HG02610 (cell line): ENCODE measurements around the gene ZBTB34.
A peak's percentile ranks its signal among the peaks of the same experiment; 100 is the strongest.

ENCODE experiments used
- ATAC-seq: cut with Tn5 transposase; IDR thresholded peaks from one replicate; pipeline ENCODE4 v1.9.1; 2021; ENCODE audit warnings: mild to moderate bottlenecking, moderate library complexity; ENCODE audit not compliant: unreplicated experiment

The ZBTB34 gene

DNA sequence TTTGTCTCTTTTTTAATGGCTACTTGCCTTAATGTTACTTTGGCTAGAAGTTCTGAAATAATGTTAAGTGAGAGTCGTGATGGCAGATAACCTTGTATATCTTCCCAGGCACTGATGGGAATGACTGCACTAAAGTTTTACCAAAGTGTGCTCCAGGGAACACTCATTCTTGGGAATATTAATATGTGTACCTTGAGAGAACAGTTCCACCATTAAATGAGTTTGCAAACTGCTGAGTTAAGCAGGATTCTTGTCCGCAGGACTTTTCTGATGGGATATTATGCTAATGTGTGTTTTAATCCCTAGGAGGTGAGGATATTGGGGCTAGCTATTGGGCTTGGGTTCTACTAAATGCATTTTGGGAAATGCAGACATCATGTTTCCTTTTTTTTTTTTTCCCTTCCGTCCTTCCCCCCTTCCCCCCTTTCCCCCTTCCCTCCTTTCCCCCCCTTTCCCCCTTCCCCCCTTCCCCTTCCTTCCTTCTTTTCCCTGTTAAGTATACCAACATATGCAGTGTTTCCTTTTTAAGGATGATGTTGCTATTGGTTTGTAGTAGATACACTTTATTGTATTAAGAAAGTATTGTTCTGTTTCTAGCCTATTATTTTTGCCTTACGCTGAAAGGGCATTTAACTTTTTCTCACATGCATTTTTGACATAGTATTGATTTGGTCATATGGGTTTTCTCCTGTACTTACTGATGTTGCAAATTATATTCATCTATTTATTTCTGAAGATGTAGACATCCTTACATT, 15.5 kb downstream of the ZBTB34 start:
- ATAC-seq, result no peak

GRCh38 chr9:126876531-126876930, 16.1 kb downstream of the ZBTB34 start:
- ATAC-seq, result no peak

DNA sequence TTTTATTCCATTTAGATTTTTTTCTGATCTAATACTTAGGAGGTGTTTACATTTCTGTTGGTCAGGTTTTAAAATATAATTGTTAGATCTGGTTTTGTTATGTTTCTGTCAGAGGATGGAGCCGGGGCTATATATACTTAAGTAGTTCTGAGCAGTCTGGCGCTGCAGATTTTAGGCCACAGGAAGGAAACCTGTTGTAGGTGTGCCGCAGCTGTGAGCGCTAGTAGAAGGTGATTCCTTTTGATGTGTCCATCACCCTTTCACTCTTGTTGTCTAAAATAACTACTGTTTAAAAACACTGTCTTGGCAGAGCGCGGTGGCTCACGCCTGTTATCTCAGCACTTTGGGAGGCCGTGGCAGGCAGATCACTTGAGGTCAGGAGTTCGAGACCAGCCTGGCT, 17.0 kb downstream of the ZBTB34 start:
- no peak for ATAC-seq

- no peak for ATAC-seq
Observed at GRCh38 chr9:126879288-126879687, 18.8 kb downstream of the ZBTB34 start.

DNA sequence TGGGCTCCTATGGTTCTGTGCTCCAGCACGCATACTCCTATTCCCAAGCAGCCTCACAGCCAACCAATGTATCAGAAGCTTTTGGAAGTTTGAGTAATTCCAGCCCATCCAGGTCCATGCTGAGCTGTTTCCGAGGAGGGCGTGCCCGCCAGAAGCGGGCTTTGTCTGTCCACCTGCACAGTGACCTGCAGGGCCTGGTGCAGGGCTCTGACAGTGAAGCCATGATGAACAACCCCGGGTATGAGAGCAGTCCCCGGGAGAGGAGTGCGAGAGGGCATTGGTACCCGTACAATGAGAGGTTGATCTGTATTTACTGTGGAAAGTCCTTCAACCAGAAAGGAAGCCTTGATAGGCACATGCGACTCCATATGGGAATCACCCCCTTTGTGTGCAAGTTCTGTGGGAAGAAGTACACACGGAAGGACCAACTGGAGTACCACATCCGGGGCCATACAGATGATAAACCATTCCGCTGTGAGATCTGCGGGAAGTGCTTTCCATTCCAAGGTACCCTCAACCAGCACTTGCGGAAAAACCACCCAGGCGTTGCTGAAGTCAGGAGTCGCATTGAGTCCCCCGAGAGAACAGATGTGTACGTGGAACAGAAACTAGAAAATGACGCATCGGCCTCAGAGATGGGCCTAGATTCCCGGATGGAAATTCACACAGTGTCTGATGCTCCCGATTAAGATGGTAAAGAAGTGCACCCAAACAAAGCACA, 19.9 kb downstream of the ZBTB34 start:
- ATAC-seq, result no peak

- ATAC-seq, result no peak
Observed at GRCh38 chr9:126880947-126881332, 20.5 kb downstream of the ZBTB34 start.

- no peak for ATAC-seq
Observed at GRCh38 chr9:126882746-126883145, 22.3 kb downstream of the ZBTB34 start.

- ATAC-seq, result no peak
Observed at GRCh38 chr9:126883636-126884035, 23.2 kb downstream of the ZBTB34 start.

GRCh38 chr9:126885131-126885641, 24.7 kb downstream of the ZBTB34 start:
- ATAC-seq, result no peak

DNA sequence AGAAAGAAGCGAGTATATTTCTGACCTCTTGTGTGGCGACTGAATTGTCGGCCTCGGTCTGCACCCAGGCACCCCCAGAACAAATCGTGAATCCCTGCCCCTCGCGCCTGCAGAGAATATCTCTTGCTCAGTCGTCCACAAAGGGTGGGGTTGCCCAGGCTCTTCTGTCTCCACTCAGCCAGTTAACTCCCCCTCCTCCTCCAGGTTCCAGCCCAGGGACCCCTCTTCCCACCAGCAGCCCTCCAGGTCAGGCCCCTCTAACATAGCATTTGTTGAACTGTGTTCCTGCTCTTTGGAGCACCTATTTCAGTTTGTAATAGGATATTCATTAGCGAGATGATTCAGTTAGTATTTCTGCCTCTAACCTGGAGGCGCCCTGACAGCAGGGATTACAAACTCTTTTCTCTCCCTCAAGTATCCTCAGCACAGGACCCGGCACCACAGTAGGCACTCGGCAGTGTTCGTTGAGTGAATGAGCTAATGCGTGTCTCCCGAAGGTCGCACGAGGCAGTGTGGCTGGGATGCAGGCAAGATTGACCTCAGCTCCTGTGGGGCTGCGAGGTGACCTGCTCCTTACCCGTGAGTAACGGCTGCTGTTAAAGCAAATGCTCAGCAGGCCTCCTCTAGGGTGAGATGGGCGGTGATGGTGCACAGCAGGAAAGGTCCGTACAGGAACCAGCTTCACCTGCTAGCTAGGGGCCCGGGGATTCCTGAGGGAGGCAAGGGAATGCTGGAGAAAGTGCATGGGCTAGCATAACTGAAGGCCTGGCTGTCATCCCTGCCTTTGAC, 25.8 kb downstream of the ZBTB34 start:
- ATAC-seq, result no peak

- ATAC-seq, result no peak
Observed at GRCh38 chr9:126886897-126887296, 26.5 kb downstream of the ZBTB34 start.

GRCh38 chr9:126891676-126892075, 31.2 kb downstream of the ZBTB34 start:
- ATAC-seq, result no peak

DNA sequence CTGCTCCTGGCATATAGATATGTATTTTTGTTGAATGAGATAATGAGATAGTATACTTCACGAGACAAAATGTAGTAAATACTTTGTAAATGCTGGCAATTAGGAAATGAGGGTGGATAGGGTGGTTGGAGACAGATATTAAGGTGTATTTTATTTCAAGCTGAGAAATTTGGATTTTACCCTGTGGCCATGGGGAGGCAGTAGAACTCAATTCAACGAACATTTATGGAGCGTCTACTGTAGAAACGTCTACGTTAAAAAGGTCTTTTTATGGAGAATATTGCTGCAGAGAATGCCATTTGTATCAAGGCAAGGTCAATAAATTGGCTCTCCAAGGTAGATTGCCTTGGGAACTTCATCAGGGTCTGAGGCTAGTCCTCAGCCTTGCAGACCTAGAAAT, 32.6 kb downstream of the ZBTB34 start:
- ATAC-seq, result no peak

- ATAC-seq, result no peak
Observed at GRCh38 chr9:126894052-126894603, 33.7 kb downstream of the ZBTB34 start.

DNA sequence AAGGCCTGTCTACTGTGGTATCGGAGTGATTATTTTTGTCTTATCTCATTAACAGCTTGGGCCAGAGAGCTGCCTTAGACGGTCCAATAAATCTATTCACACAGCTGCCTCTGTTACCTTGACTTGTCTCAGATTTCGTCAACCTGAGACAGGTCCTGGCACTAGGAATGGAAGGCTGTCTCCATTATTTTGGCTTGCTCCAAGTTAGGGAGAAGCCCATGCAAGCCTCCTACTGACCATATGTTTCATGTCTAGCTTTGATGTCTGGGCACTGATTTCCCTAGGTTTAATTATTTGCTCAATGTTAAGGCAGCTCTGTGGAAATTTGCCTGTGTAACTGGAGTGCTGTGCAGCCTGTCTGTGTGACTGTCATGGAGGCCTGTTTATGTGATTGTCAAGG, 41.8 kb downstream of the ZBTB34 start:
- ATAC-seq, result no peak

DNA sequence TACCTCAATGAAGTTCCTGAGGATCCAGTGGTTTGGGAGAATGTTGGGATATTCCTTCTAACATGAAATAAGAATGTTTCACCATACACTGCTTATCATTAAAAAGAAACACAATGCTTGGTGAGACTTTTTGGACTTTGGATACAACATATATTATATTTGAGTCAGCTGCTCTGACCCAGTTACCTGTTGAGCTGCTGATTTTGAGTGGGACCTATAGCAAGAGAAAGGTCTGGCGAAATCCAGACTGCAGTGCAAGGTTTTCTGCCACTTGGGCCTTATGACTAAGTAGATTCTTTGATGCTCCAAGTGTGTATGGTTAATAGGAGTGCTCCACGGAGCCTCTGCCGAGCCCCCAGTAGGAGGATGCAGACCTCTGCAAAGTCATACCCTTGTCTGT, 44.1 kb downstream of the ZBTB34 start:
- ATAC-seq, result no peak

GRCh38 chr9:126906091-126906490, 45.7 kb downstream of the ZBTB34 start:
- no peak for ATAC-seq

- no peak for ATAC-seq
Observed at GRCh38 chr9:126907058-126907457, 46.6 kb downstream of the ZBTB34 start.

DNA sequence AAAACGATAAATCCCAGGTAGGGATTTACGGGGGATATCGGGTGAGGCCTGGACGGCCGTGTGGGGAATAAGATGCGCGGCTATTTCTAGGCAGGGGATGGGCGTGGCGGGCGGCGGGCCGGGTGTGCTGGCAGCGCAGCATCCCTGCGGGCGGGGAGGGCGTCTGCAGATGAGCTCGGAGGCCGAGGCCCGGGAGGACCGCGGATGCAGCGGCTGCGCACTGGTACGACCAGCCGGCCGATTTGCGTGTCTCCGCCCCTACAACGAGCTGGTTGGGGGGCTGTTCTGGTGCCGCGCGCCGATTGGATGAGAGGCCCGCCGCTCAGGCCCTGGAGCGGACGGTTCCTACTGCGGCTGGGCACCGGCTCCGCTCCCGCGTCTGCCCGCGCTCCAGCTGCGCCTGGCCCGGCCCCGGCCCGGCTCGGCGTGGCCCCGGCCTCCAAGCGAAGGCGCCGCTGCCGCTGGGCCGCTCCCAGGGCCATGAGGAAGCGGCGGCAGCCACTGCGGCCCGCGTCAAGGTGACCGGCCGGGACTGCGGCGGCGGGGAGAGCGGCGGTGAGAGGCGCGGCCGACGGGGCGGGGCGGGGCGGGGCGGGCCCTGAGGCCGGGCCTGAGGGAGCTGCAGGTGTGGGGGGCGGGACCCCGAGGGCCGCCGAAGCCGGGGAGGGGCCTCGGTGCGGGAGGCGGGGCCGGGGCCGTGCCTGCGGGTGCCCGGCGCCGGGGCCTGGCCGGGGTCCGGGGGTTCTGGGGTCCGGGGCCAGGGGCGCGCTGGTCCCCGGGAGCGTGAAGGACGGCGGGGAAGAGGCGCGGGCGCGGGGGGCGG, 54.2 kb downstream of the ZBTB34 start, which contains the start of gene RALGPS1:
Gene RALGPS1 (plus strand): TSS at position 325 of the 823 bp plus-strand sequence. CDS start 47,508 bp downstream, outside the sequence.
- peak; percentile 99 for ATAC-seq

- no peak for ATAC-seq
Observed at GRCh38 chr9:126915281-126915816, 54.9 kb downstream of the ZBTB34 start.
